ENCODE data around the gene PSG3. TPM values are rescaled to one million over a fixed set of nuclear protein-coding genes. Genes with fewer than 3 reads are reported as not detected.
A peak's percentile ranks its signal among the peaks of the same experiment; 100 is the strongest.
"Not testable (repeated sequence)": the region's sequence is repeated elsewhere in the genome, so short reads cannot be mapped to it uniquely, and the experiment has no call there.

Gene PSG3
- total RNA-seq, 1 experiment from 2014 or later: not detected

DNA sequence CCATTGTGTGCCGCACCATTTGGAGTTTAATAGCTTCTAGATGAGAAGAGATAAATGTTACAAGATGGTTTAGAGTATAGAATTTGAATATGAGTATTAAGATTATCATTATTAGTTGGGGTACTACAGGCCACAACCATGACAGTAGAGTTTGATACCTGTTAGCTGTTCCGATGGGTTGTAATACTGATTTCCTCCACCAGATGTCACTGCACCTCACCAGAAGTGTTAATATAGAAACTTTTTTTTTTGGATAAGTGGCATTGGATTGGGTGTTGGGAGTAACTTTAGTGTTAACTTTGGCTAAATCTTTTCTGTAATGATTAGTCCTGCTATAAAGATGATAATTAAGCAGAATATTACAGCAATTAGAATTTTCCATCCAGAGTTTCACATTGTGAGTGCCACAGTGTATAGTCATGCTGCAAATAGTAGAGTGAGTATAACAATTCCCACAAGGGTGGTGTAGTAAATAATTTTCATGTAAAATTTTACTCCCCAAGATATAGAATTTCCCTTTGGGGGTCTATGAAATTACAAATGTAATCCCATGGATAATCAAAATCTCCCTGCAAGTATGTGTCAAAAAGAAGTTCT, 56.3 kb downstream of the PSG3 start:
- H3K9me3 ChIP-seq (ENCODE audit: control insufficient read depth in 1 of 2, insufficient read depth in 1 of 2, low read depth in 1 of 2, low read length in 2 of 2): peaks cover 3 to 18% of the 10 kb centered on the region in 2 experiments; a peak in 2 of 4 replicates
- ChIA-PET RAD21 (ENCODE audit: low non-redundant PET in 1 of 2, low total read pairs in 2 of 2, uncharacterized antibody in 2 of 2, unreplicated experiment in 2 of 2) (no interaction called here), POLR2A (no interaction called here), CTCF (interaction anchor here (1.0 to 1.9 kb wide), 4 partner anchors 10 to 122 kb away, joined by 3 to 7 read pairs (median 4); no protein-coding TSS in a partner anchor)
- BruUV-seq (replicated peaks): no TSS peak
- no peaks in the 10 kb centered on the region for H3K79me2 ChIP-seq (ENCODE audit: insufficient read depth, low read length)
- H3K4me3 ChIP-seq (replicated peaks in 1 of 2; ENCODE audit: low read depth in 1 of 2, low read length in 2 of 2): no peak overlapping the region
- no peaks in the 10 kb centered on the region for H3K4me1 ChIP-seq (ENCODE audit: control insufficient read depth in 1 of 2, insufficient read depth in 2 of 2, low read length in 2 of 2)
- no peak overlapping the region for H3K4me2 ChIP-seq (ENCODE audit: low read length)
- no peaks in the 10 kb centered on the region for H3K27me3 ChIP-seq (ENCODE audit: insufficient read depth, low read length)
- H3K27ac ChIP-seq (ENCODE audit: low read depth, low read length): no peak overlapping the region
- H3K36me3 ChIP-seq (ENCODE audit: control insufficient read depth in 1 of 2, insufficient read depth in 2 of 2, low read length in 2 of 2): no peaks in the 10 kb centered on the region
- H2AFZ ChIP-seq (ENCODE audit: low read depth, low read length, poor library complexity, severe bottlenecking): no peak overlapping the region
- H3K9ac ChIP-seq (ENCODE audit: low read length): no peak overlapping the region
- ATAC-seq (0 out of 2 replicates have a peak, but pooled peaks have one; percentile 44), DNase-seq (ENCODE audit: low read depth, low spot score) (peak; percentile 28)
- intact Hi-C loops (cut with micrococcal nuclease): no loop called here
- no peaks in the 10 kb centered on the region for H3K9me2 ChIP-seq (ENCODE audit: insufficient read depth)
- no peaks in the 10 kb centered on the region for H4K20me1 ChIP-seq (ENCODE audit: insufficient read depth)
- TF ChIP-seq, protein P1, sequence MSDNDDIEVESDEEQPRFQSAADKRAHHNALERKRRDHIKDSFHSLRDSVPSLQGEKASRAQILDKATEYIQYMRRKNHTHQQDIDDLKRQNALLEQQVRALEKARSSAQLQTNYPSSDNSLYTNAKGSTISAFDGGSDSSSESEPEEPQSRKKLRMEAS (IDR thresholded peaks at IDR 0.05): no peak
- TF ChIP-seq, protein P2, sequence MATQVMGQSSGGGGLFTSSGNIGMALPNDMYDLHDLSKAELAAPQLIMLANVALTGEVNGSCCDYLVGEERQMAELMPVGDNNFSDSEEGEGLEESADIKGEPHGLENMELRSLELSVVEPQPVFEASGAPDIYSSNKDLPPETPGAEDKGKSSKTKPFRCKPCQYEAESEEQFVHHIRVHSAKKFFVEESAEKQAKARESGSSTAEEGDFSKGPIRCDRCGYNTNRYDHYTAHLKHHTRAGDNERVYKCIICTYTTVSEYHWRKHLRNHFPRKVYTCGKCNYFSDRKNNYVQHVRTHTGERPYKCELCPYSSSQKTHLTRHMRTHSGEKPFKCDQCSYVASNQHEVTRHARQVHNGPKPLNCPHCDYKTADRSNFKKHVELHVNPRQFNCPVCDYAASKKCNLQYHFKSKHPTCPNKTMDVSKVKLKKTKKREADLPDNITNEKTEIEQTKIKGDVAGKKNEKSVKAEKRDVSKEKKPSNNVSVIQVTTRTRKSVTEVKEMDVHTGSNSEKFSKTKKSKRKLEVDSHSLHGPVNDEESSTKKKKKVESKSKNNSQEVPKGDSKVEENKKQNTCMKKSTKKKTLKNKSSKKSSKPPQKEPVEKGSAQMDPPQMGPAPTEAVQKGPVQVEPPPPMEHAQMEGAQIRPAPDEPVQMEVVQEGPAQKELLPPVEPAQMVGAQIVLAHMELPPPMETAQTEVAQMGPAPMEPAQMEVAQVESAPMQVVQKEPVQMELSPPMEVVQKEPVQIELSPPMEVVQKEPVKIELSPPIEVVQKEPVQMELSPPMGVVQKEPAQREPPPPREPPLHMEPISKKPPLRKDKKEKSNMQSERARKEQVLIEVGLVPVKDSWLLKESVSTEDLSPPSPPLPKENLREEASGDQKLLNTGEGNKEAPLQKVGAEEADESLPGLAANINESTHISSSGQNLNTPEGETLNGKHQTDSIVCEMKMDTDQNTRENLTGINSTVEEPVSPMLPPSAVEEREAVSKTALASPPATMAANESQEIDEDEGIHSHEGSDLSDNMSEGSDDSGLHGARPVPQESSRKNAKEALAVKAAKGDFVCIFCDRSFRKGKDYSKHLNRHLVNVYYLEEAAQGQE (IDR thresholded peaks at IDR 0.05; ENCODE audit: low read depth): no peak
- TF ChIP-seq ELF1 (IDR thresholded peaks at IDR 0.05; ENCODE audit: borderline replicate concordance, low read depth): no peak
- TF ChIP-seq RAD21 (IDR thresholded peaks at IDR 0.05; ENCODE audit: low read depth): peak; percentile 41
- TF ChIP-seq, protein P3, sequence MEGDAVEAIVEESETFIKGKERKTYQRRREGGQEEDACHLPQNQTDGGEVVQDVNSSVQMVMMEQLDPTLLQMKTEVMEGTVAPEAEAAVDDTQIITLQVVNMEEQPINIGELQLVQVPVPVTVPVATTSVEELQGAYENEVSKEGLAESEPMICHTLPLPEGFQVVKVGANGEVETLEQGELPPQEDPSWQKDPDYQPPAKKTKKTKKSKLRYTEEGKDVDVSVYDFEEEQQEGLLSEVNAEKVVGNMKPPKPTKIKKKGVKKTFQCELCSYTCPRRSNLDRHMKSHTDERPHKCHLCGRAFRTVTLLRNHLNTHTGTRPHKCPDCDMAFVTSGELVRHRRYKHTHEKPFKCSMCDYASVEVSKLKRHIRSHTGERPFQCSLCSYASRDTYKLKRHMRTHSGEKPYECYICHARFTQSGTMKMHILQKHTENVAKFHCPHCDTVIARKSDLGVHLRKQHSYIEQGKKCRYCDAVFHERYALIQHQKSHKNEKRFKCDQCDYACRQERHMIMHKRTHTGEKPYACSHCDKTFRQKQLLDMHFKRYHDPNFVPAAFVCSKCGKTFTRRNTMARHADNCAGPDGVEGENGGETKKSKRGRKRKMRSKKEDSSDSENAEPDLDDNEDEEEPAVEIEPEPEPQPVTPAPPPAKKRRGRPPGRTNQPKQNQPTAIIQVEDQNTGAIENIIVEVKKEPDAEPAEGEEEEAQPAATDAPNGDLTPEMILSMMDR (IDR thresholded peaks at IDR 0.05 in 2 of 3, conservative IDR thresholded peaks at IDR 0.05 in 1 of 3; ENCODE audit: borderline replicate concordance in 1 of 3, insufficient read depth in 1 of 3, low read depth in 2 of 3, low read length in 2 of 3): peak; percentile 32 to 81 (median 62); a peak in 4 of 6 replicates
- TF ChIP-seq SIN3A (IDR thresholded peaks at IDR 0.05; ENCODE audit: low read depth): no peak
- no peak for TF ChIP-seq CBX3 (IDR thresholded peaks at IDR 0.05; ENCODE audit: low read depth)
- no peak for TF ChIP-seq YY1 (IDR thresholded peaks at IDR 0.05; ENCODE audit: extremely low read depth, insufficient replicate concordance, low read depth, low read length)
- no peak for TF ChIP-seq TCF7L2 (IDR thresholded peaks at IDR 0.05; ENCODE audit: borderline replicate concordance, extremely low read depth, insufficient read depth, insufficient read length)

DNA sequence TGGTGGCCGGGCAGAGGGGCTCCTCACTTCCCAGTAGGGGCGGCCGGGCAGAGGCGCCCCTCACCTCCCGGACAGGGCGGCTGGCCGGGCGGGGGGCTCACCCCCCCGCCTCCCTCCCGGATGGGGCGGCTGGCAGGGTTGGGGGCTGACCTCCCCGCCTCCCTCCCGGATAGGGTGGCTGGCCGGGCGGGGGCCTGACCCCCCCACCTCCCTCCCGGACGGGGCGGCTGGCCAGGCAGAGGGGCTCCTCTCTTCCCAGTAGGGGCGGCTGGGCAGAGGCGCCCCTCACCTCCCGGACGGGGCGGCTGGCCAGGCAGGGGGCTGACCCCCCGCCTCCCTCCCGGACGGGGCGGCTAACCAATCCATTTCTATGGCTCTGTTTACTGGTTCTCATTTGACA, 64.0 kb downstream of the PSG3 start:
- H3K27ac ChIP-seq (ENCODE audit: low read depth, low read length); BruUV-seq (replicated peaks); H3K27me3 ChIP-seq (ENCODE audit: insufficient read depth, low read length); H4K20me1 ChIP-seq (ENCODE audit: insufficient read depth); DNase-seq (ENCODE audit: low read depth, low spot score); H3K79me2 ChIP-seq (ENCODE audit: insufficient read depth, low read length); RAD21 ChIA-PET (ENCODE audit: low non-redundant PET in 1 of 2, low total read pairs in 2 of 2, uncharacterized antibody in 2 of 2, unreplicated experiment in 2 of 2); H3K9me3 ChIP-seq (ENCODE audit: control insufficient read depth in 1 of 2, insufficient read depth in 1 of 2, low read depth in 1 of 2, low read length in 2 of 2); intact Hi-C loops (cut with micrococcal nuclease); H3K9ac ChIP-seq (ENCODE audit: low read length); H3K4me1 ChIP-seq (ENCODE audit: control insufficient read depth in 1 of 2, insufficient read depth in 2 of 2, low read length in 2 of 2); H3K4me2 ChIP-seq (ENCODE audit: low read length); H3K36me3 ChIP-seq (ENCODE audit: control insufficient read depth in 1 of 2, insufficient read depth in 2 of 2, low read length in 2 of 2); POLR2A ChIA-PET; H2AFZ ChIP-seq (ENCODE audit: low read depth, low read length, poor library complexity, severe bottlenecking); ATAC-seq; H3K9me2 ChIP-seq (ENCODE audit: insufficient read depth); H3K4me3 ChIP-seq (replicated peaks in 1 of 2; ENCODE audit: low read depth in 1 of 2, low read length in 2 of 2); CTCF ChIA-PET: not testable (repeated sequence)
